HepG2 (cell line): ENCODE measurements around the gene PPP6R2. TPM values are rescaled to one million over a fixed set of nuclear protein-coding genes. Genes with fewer than 3 reads are reported as not detected.

Experiments
- EEA1 ChIP-seq: sonication (generic); formaldehyde crosslinking; IDR thresholded peaks from 2 replicates; pipeline ENCODE4 v1.5.1; 2020; ENCODE audit warnings: mild to moderate bottlenecking, missing genetic modification reagents, borderline replicate concordance
- HOXA7 ChIP-seq: sonication (generic); formaldehyde crosslinking; IDR thresholded peaks from 2 replicates; pipeline ENCODE4 v1.8.1; 2022; ENCODE audit warnings: mild to moderate bottlenecking, missing genetic modification reagents, moderate library complexity
- NFE2L1 ChIP-seq: sonication (generic); formaldehyde crosslinking; IDR thresholded peaks from 2 replicates; pipeline ENCODE4 v1.4.0; 2020; ENCODE audit warnings: missing genetic modification reagents, mild to moderate bottlenecking, borderline replicate concordance
- NR2F6 ChIP-seq, 2 experiments: IDR thresholded peaks; 2 replicates each; pipeline ENCODE4 v1.6.1; 2016; ENCODE audit warnings: antibody characterized with exemption in 1 of 2, mild to moderate bottlenecking in 1 of 2
- PRDM10 ChIP-seq: sonication (generic); formaldehyde crosslinking; IDR thresholded peaks from 2 replicates; pipeline ENCODE4 v1.4.0; 2020; ENCODE audit warnings: low read depth, missing genetic modification reagents
- TCF7L2 ChIP-seq: IDR thresholded peaks from 2 replicates; pipeline ENCODE4 v1.6.1; 2011; ENCODE audit warnings: mild to moderate bottlenecking, low read depth, low read length, moderate library complexity
- ZIK1 ChIP-seq: sonication (generic); formaldehyde crosslinking; IDR thresholded peaks from 2 replicates; pipeline ENCODE4 v1.5.0; 2020; ENCODE audit warnings: mild to moderate bottlenecking, low read depth, missing genetic modification reagents, borderline replicate concordance
- ZNF570 ChIP-seq: sonication (generic); formaldehyde crosslinking; IDR thresholded peaks from 2 replicates; pipeline ENCODE4 v1.4.0; 2020; ENCODE audit warnings: mild to moderate bottlenecking, missing genetic modification reagents, borderline replicate concordance
- ZNF607 ChIP-seq: sonication (generic); formaldehyde crosslinking; IDR thresholded peaks from 2 replicates; pipeline ENCODE4 v1.5.1; 2020; ENCODE audit warnings: missing genetic modification reagents, mild to moderate bottlenecking, borderline replicate concordance
- ZNF609 ChIP-seq: sonication (generic); formaldehyde crosslinking; IDR thresholded peaks from 2 replicates; pipeline ENCODE4 v1.4.0; 2020; ENCODE audit warnings: mild to moderate bottlenecking, missing genetic modification reagents, borderline replicate concordance
- ZNF672 ChIP-seq: sonication (generic); formaldehyde crosslinking; IDR thresholded peaks from 2 replicates; pipeline ENCODE4 v1.8.1; 2022; ENCODE audit warnings: missing genetic modification reagents
- polyA plus RNA-seq, 8 experiments: library from polyadenylated mRNA; depleted of rRNA in 3 of 8; stranded (reverse) in 7 of 8; unstranded in 1 of 8; fragments of >200 nt; fragmentation: Illumina TruSeq in 4 of 8; extraction: Trizol in 4 of 8; gene quantifications; 2 replicates each; pipeline versions ENCODE4 v1.2.1 to v1.2.3, GENCODE V29; 2011 to 2016; ENCODE audit warnings: low read depth in 4 of 8, missing spikeins in 1 of 8, mixed read lengths in 1 of 8; ENCODE audit not compliant: insufficient read depth in 1 of 8
- total RNA-seq, 5 experiments: library from RNA; depleted of rRNA; stranded (reverse); fragments of >200 nt; fragmentation: Illumina TruSeq; extraction: Trizol; gene quantifications; 2 replicates each; pipeline ENCODE4 v1.2.3, GENCODE V29; 2016; ENCODE audit warnings: low read depth in 1 of 5
- TF ChIP-seq, protein P1 (sequence below): sonication (generic); formaldehyde crosslinking; IDR thresholded peaks from 2 replicates; pipeline ENCODE4 v1.4.0; 2020; ENCODE audit warnings: mild to moderate bottlenecking, missing genetic modification reagents

The PPP6R2 gene
- total and polyA plus RNA-seq, 2 of the 13 experiments (the other 11 are each of a cell fraction or from before 2014, with no cell fraction given): 55.0 to 102 TPM

GRCh38 chr22:50310949-50311444 lies 32.1 kb upstream of the PPP6R2 start (continued):
- TF ChIP-seq EEA1 (CRISPR knock-in tag): peak; percentile 56; the same call in 1 of the 2 replicates
- peak; percentile 50; the same call in 1 of the 2 replicates for TF ChIP-seq NR2F6 (IDR thresholded peaks at IDR 0.05)
- no peak; the same call in 1 of the 2 replicates for TF ChIP-seq NR2F6 (CRISPR knock-in tag; IDR thresholded peaks at IDR 0.05)
- TF ChIP-seq ZNF609 (CRISPR knock-in tag): no peak
- TF ChIP-seq ZNF607: no peak
- 0 out of 2 replicates have a peak, but pooled peaks have one; percentile 23 for TF ChIP-seq PRDM10 (CRISPR knock-in tag)
- no peak for TF ChIP-seq HOXA7 (CRISPR knock-in tag)
- TF ChIP-seq NFE2L1 (CRISPR knock-in tag): no peak
- TF ChIP-seq ZNF570 (CRISPR knock-in tag): no peak
- TF ChIP-seq ZNF672 (CRISPR knock-in tag): 0 out of 2 replicates have a peak, but pooled peaks have one; percentile 76
- TF ChIP-seq ZIK1 (CRISPR knock-in tag): no peak
- TF ChIP-seq, protein P1, sequence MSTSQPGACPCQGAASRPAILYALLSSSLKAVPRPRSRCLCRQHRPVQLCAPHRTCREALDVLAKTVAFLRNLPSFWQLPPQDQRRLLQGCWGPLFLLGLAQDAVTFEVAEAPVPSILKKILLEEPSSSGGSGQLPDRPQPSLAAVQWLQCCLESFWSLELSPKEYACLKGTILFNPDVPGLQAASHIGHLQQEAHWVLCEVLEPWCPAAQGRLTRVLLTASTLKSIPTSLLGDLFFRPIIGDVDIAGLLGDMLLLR (CRISPR knock-in tag): 0 out of 2 replicates have a peak, but pooled peaks have one; percentile 34
- TF ChIP-seq TCF7L2: no peak
